Measurements from ENCODE around the gene PLA2G15. TPM values are rescaled to one million over a fixed set of nuclear protein-coding genes. Genes with fewer than 3 reads are reported as not detected.

The PLA2G15 gene
- total RNA-seq, 1 donor from 2014 or later: 26.8 TPM

DNA sequence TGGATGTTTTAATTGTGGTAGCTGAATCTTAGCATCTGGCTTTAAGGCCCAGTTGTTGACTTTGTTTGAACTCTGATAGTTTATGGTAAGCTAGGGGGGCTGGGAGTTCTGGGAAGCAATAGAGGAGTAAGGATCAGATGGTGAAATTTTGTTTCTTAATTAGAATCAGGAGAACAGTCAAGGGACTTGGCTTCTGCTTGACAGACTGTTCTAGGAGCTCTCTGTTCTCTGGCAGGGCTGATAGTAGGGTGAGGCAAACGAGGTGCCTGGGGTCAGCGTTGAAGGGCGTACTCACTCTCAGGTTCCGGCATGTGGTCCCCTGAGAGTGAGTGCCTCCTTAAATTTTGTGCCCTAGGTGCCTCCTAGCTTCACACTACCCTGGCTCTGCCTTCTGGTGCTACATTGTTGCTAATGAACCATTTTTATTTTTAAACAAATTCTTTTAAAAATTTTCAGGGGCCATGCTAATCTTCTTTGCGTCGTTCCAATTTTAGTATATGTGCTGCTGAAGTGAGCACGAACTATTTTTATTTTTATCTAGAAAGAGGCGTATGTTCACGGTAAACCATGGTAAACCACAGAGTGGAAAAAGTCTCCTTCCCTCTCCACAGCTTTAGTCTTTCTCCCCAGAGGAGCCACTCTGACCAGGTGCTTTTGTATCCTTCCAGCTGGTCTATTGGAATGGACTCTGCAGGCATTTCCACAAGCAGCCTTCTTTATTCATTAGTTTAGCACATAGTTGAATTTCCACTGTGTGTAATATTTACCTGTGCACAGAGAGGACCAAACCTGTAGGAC is 38.8 kb downstream of the PLA2G15 start:
- H3K79me2 ChIP-seq (ENCODE audit: insufficient read depth, low read length): peaks cover 76% of the 10 kb centered on the region

GRCh38 chr16:68284847-68285246 is 39.7 kb downstream of the PLA2G15 start:
- no peaks in the 10 kb centered on the region for H3K27me3 ChIP-seq (ENCODE audit: insufficient read depth, low read length)
- no peak for DNase-seq (ENCODE audit: low read depth)
- Mint-ChIP-seq H3K27me3 (ENCODE audit: low read depth, unreplicated experiment) (no peaks in the 10 kb centered on the region), H3K27ac (ENCODE audit: unreplicated experiment) (no peak overlapping the region), H3K36me3 (ENCODE audit: low read depth, unreplicated experiment) (peaks cover 27% of the 10 kb centered on the region), H3K9me3 (ENCODE audit: unreplicated experiment) (no peaks in the 10 kb centered on the region), H3K4me3 (ENCODE audit: unreplicated experiment) (no peak overlapping the region), H3K4me1 (ENCODE audit: low read depth, unreplicated experiment) (peaks cover 14% of the 10 kb centered on the region)
- peaks cover 81% of the 10 kb centered on the region for H4K20me1 ChIP-seq (ENCODE audit: insufficient read depth, low read length)
- H3K36me3 ChIP-seq (ENCODE audit: insufficient read depth, low read length): peaks cover 21% of the 10 kb centered on the region
- TF ChIP-seq, protein P1, sequence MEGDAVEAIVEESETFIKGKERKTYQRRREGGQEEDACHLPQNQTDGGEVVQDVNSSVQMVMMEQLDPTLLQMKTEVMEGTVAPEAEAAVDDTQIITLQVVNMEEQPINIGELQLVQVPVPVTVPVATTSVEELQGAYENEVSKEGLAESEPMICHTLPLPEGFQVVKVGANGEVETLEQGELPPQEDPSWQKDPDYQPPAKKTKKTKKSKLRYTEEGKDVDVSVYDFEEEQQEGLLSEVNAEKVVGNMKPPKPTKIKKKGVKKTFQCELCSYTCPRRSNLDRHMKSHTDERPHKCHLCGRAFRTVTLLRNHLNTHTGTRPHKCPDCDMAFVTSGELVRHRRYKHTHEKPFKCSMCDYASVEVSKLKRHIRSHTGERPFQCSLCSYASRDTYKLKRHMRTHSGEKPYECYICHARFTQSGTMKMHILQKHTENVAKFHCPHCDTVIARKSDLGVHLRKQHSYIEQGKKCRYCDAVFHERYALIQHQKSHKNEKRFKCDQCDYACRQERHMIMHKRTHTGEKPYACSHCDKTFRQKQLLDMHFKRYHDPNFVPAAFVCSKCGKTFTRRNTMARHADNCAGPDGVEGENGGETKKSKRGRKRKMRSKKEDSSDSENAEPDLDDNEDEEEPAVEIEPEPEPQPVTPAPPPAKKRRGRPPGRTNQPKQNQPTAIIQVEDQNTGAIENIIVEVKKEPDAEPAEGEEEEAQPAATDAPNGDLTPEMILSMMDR (IDR thresholded peaks at IDR 0.05; ENCODE audit: insufficient read depth, low read depth, low read length): no peak
- no peak for TF ChIP-seq EZH2 (IDR thresholded peaks at IDR 0.05; ENCODE audit: insufficient read depth, low read length)
- H3K79me2 ChIP-seq (ENCODE audit: insufficient read depth, low read length): peaks cover 73% of the 10 kb centered on the region
- no peak overlapping the region for H3K9ac ChIP-seq (ENCODE audit: low read length)
- FAIRE-seq: no peak
- H2AFZ ChIP-seq (ENCODE audit: low read depth, low read length): no peak overlapping the region
- no peak overlapping the region for H3K4me3 ChIP-seq (ENCODE audit: insufficient read depth, low read depth, low read length)
- H3K4me1 ChIP-seq (ENCODE audit: insufficient read depth, low read length): peaks cover 13% of the 10 kb centered on the region
- no peak overlapping the region for H3K4me2 ChIP-seq (ENCODE audit: low read length)
- H3K27ac ChIP-seq (ENCODE audit: low read depth, low read length): no peak overlapping the region
- no peaks in the 10 kb centered on the region for H3K9me3 ChIP-seq (ENCODE audit: insufficient read depth, low read depth, low read length)

More for the DNA sequence above, 38.8 kb downstream of the PLA2G15 start:
- H2AFZ ChIP-seq (ENCODE audit: low read depth, low read length): no peak overlapping the region
- Mint-ChIP-seq H3K27me3 (ENCODE audit: low read depth, unreplicated experiment) (no peaks in the 10 kb centered on the region), H3K27ac (ENCODE audit: unreplicated experiment) (no peak overlapping the region), H3K4me1 (ENCODE audit: low read depth, unreplicated experiment) (peaks cover 11% of the 10 kb centered on the region), H3K36me3 (ENCODE audit: low read depth, unreplicated experiment) (peaks cover 29% of the 10 kb centered on the region), H3K4me3 (ENCODE audit: unreplicated experiment) (no peak overlapping the region), H3K9me3 (ENCODE audit: unreplicated experiment) (no peaks in the 10 kb centered on the region)
- peaks cover 78% of the 10 kb centered on the region for H4K20me1 ChIP-seq (ENCODE audit: insufficient read depth, low read length)
- no peaks in the 10 kb centered on the region for H3K27me3 ChIP-seq (ENCODE audit: insufficient read depth, low read length)
- H3K4me3 ChIP-seq (ENCODE audit: insufficient read depth, low read depth, low read length): no peak overlapping the region
- H3K36me3 ChIP-seq (ENCODE audit: insufficient read depth, low read length): peaks cover 24% of the 10 kb centered on the region
- no peak for TF ChIP-seq EZH2 (IDR thresholded peaks at IDR 0.05; ENCODE audit: insufficient read depth, low read length)
- TF ChIP-seq, protein P1 (IDR thresholded peaks at IDR 0.05; ENCODE audit: insufficient read depth, low read depth, low read length): no peak
- H3K9ac ChIP-seq (ENCODE audit: low read length): no peak overlapping the region
- DNase-seq (ENCODE audit: low read depth) (no peak), FAIRE-seq (no peak)
- H3K27ac ChIP-seq (ENCODE audit: low read depth, low read length): no peak overlapping the region
- H3K4me1 ChIP-seq (ENCODE audit: insufficient read depth, low read length): peaks cover 9% of the 10 kb centered on the region
- no peak overlapping the region for H3K4me2 ChIP-seq (ENCODE audit: low read length)
- no peaks in the 10 kb centered on the region for H3K9me3 ChIP-seq (ENCODE audit: insufficient read depth, low read depth, low read length)

DNA sequence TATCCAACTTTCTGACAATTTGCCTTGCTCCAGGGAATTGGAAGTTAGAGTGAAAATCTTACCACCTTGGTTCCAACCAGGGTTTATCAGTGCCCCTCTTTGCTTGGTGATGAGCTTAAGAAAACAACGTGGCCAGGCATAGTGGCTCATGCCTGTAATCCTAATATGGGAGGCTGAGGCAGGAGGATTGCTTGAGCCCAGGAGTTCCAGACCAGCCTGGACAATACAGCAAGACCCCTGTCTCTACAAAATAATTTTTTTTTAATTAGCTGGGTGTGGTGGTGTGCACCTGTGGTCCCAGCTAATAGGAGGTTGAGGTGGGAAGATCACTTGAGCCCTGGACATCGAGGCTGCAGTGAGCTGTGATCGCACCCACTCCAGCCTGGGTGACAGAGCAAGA is 40.5 kb downstream of the PLA2G15 start:
- Mint-ChIP-seq H3K36me3 (ENCODE audit: low read depth, unreplicated experiment) (peaks cover 24% of the 10 kb centered on the region), H3K27ac (ENCODE audit: unreplicated experiment) (no peak overlapping the region), H3K27me3 (ENCODE audit: low read depth, unreplicated experiment) (no peaks in the 10 kb centered on the region), H3K9me3 (ENCODE audit: unreplicated experiment) (no peaks in the 10 kb centered on the region), H3K4me3 (ENCODE audit: unreplicated experiment) (no peak overlapping the region), H3K4me1 (ENCODE audit: low read depth, unreplicated experiment) (peaks cover 19% of the 10 kb centered on the region)
- H3K27me3 ChIP-seq (ENCODE audit: insufficient read depth, low read length): no peaks in the 10 kb centered on the region
- H3K9ac ChIP-seq (ENCODE audit: low read length): no peak overlapping the region
- TF ChIP-seq EZH2 (IDR thresholded peaks at IDR 0.05; ENCODE audit: insufficient read depth, low read length): no peak
- TF ChIP-seq, protein P1 (IDR thresholded peaks at IDR 0.05; ENCODE audit: insufficient read depth, low read depth, low read length): no peak
- peaks cover 21% of the 10 kb centered on the region for H3K36me3 ChIP-seq (ENCODE audit: insufficient read depth, low read length)
- H4K20me1 ChIP-seq (ENCODE audit: insufficient read depth, low read length): peaks cover 81% of the 10 kb centered on the region
- peaks cover 17% of the 10 kb centered on the region for H3K4me1 ChIP-seq (ENCODE audit: insufficient read depth, low read length)
- no peak overlapping the region for H2AFZ ChIP-seq (ENCODE audit: low read depth, low read length)
- no peak for DNase-seq (ENCODE audit: low read depth)
- no peak for FAIRE-seq
- H3K4me2 ChIP-seq (ENCODE audit: low read length): no peak overlapping the region
- no peak overlapping the region for H3K27ac ChIP-seq (ENCODE audit: low read depth, low read length)
- no peak overlapping the region for H3K4me3 ChIP-seq (ENCODE audit: insufficient read depth, low read depth, low read length)
- peaks cover 65% of the 10 kb centered on the region for H3K79me2 ChIP-seq (ENCODE audit: insufficient read depth, low read length)
- H3K9me3 ChIP-seq (ENCODE audit: insufficient read depth, low read depth, low read length): no peaks in the 10 kb centered on the region
